Measurements from ENCODE around the gene PLCD3. TPM values are rescaled to one million over a fixed set of nuclear protein-coding genes. Genes with fewer than 3 reads are reported as not detected.

The PLCD3 gene
- total and polyA plus RNA-seq, 2 of the 13 experiments (the other 11 are each of a cell fraction or from before 2014, with no cell fraction given) = 11.3 to 39.1 TPM

GRCh38 chr17:45060797-45061605 is 71.3 kb downstream of the PLCD3 start, which contains the start of gene NMT1 (continued):
- TF ChIP-seq PATZ1 (CRISPR knock-in tag; IDR thresholded peaks at IDR 0.05) = peak; percentile 52; the same call in 1 of the 2 replicates
- TF ChIP-seq ZNF629 (CRISPR knock-in tag; conservative IDR thresholded peaks at IDR 0.05) = peak; percentile 41; the same call in 1 of the 2 replicates
- no peak for TF ChIP-seq PRPF4 (IDR thresholded peaks at IDR 0.05; ENCODE audit: low read depth, low read length, poor library complexity, severe bottlenecking)
- peak; percentile 73; the same call in 1 of the 2 replicates for TF ChIP-seq ZNF280B (CRISPR knock-in tag; IDR thresholded peaks at IDR 0.05; ENCODE audit: borderline replicate concordance)
- no peak for TF ChIP-seq SNAPC2 (CRISPR knock-in tag; IDR thresholded peaks at IDR 0.05)
- peak; percentile 85; the same call in 1 of the 2 replicates for TF ChIP-seq ZSCAN12 (CRISPR knock-in tag; IDR thresholded peaks at IDR 0.05)
- TF ChIP-seq MLLT10 (CRISPR knock-in tag; IDR thresholded peaks at IDR 0.05) = 0 out of 2 replicates have a peak, but pooled peaks have one; percentile 77
- TF ChIP-seq FOXK2 (IDR thresholded peaks at IDR 0.05) = peak; percentile 28; the same call in 1 of the 2 replicates
- no peak; the same call in none of the 2 replicates for TF ChIP-seq ZHX2 (IDR thresholded peaks at IDR 0.05; ENCODE audit: low read depth)
- TF ChIP-seq ZHX2 (CRISPR knock-in tag; IDR thresholded peaks at IDR 0.05; ENCODE audit: borderline replicate concordance) = peak; percentile 68; the same call in 1 of the 2 replicates
- TF ChIP-seq ARNT2 (CRISPR knock-in tag; IDR thresholded peaks at IDR 0.05; ENCODE audit: low read depth) = peak; percentile 64
- TF ChIP-seq ISX (CRISPR knock-in tag; conservative IDR thresholded peaks at IDR 0.05) = no peak
- peak; percentile 99 for TF ChIP-seq ZFX (CRISPR knock-in tag; IDR thresholded peaks at IDR 0.05; ENCODE audit: low read depth)
- peak; percentile 61; the same call in 1 of the 2 replicates for TF ChIP-seq ZNF12 (CRISPR knock-in tag; IDR thresholded peaks at IDR 0.05)
- TF ChIP-seq ZNF20 (CRISPR knock-in tag; IDR thresholded peaks at IDR 0.05) = no peak; the same call in 1 of the 2 replicates
- no peak; the same call in 1 of the 2 replicates for TF ChIP-seq STAG1 (CRISPR knock-in tag; IDR thresholded peaks at IDR 0.05)
- no peak for TF ChIP-seq HMG20A (CRISPR knock-in tag; IDR thresholded peaks at IDR 0.05; ENCODE audit: borderline replicate concordance)
